AG09319 (cell line): ENCODE data around the gene SEC14L6.
"Not testable (repeated sequence)": the region's sequence is repeated elsewhere in the genome, so short reads cannot be mapped to it uniquely, and the experiment has no call there.

Source experiments
- DNase-seq: peaks from one replicate; pipeline ENCODE4 v3.0.0-alpha.2; 2010; ENCODE audit warnings: low read depth; ENCODE audit errors: extremely low read depth
- CTCF ChIP-seq: IDR thresholded peaks from 2 replicates; pipeline ENCODE4 v1.5.1; 2011; ENCODE audit warnings: low read depth, mild to moderate bottlenecking, inconsistent platforms, low read length, moderate library complexity

SEC14L6 gene

GRCh38 chr22:30564761-30565119 lies 18.2 kb upstream of the SEC14L6 start:
- no peak for TF ChIP-seq CTCF
- DNase-seq: no peak

GRCh38 chr22:30564045-30564760 lies 17.7 kb upstream of the SEC14L6 start:
- no peak for DNase-seq
- no peak for TF ChIP-seq CTCF

DNA sequence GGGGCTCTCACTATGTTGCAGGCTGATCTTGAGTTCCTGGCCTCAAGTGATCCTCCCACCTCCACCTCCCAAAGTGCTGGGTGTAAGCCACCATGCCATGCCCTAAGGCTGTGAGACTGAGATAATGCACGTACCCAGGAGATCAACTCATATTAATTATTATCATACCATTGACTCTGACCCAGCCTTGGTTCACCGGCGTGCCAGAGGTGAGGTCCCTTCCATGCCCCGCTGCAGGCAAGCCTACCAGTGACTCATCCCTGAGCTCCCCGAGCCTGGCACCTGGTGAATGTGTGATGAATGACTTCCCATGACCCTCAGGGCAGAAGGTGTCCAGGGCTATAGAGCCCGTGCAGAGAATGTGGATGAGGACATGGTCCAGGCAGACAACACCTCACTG lies 15.8 kb upstream of the SEC14L6 start:
- DNase-seq: no peak

DNA sequence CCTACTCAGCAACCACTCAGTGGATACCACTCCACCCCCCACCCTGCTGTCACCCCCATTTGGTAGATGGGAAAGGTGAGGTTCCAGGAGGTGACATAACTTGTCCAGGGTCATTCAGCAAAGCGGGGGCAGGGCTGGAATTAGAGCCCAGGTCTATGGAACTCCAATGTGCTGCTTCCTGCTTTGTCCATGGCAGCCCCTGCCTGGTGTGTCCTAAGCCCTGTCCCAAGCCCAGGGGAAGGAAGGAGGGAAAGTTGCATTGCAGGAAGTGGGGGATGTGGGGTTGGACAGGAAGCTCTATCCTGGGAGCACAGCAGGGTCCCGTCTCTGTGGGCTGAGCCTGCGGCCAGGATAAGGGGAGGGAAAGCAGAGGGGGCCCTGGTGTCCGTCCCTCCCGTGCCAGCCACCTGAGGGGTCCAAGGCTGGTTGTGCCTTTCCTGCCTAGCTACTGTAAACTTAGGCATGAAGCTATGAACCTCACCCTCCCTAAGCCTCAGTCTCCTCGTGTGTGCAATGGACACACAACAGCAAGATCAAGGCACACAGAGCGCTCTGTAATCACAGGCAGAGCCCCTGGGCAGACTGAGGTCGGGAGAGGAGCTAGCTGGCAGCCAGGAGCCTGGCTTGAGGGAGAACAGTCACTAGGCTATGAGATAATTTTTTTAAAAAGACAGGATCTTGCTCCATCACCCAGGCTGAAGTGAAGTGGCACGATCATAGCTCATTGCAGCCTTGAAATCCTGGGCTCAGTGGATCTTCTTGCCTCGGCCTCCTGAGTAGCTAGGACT lies 15.1 kb upstream of the SEC14L6 start:
- no peak for DNase-seq

More for the DNA sequence above, 15.8 kb upstream of the SEC14L6 start:
- TF ChIP-seq CTCF: no peak

GRCh38 chr22:30560643-30561202 lies 14.2 kb upstream of the SEC14L6 start:
- DNase-seq: not testable (repeated sequence)
- TF ChIP-seq CTCF: peak; percentile 3; the same call in 1 of the 2 replicates

More for the DNA sequence above, 15.1 kb upstream of the SEC14L6 start:
- no peak for TF ChIP-seq CTCF

- TF ChIP-seq CTCF: no peak
- DNase-seq: no peak
Observed at GRCh38 chr22:30559889-30560288, 13.3 kb upstream of the SEC14L6 start.

GRCh38 chr22:30557243-30557642 lies 10.7 kb upstream of the SEC14L6 start:
- no peak for TF ChIP-seq CTCF
- DNase-seq: no peak
